ENCODE results near the gene KCP.

KCP gene

DNA sequence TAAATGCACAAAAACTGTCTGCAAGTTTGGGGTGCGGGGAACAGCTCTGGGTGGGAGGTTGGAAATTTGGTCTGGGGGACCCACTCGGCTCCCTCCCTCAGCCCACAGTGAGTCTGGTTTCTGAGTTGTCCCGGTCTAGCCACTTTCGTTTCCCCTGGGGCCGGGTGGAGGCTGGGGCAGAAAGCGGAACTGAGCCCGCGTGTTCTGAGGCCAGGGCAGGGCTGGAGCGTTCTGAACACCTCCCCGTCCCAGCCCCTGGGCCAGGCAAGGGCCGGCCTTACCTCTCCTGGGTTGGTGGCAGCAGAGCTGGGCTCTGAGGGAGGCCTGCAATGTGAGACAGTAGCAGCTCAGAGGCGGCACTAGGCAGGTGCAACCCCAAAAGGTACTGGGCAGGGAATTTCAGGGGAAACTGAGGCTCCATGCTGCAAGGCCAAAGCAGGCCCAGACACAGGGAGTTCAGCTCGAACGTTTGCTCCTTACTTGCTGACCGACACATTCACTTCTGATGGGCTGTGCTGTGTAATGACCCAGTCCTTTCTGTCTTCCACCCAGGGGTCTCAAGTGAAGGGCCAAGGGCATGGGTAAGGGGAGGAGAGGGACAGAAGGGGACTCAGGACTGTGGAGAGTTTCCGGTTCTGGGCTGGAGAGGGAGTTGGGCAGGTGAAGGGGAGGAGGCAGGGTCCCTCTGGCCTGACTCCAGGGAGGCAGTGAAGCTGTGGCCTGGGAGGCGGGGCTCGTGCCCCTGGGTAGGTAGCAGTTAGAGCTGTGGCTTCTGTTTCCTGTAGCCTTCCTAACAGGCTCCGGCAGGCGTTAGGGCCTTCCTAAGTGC is 30.2 kb upstream of the KCP start:
- Mint-ChIP-seq H3K4me1 (peaks cover 16% of the 10 kb centered on the region), H3K27me3 (ENCODE audit: low read depth, poor library complexity) (peaks cover 65% of the 10 kb centered on the region), H3K27ac (no peak overlapping the region), H3K4me3 (no peak overlapping the region), H3K9me3 (no peaks in the 10 kb centered on the region), H3K36me3 (ENCODE audit: low read depth) (no peaks in the 10 kb centered on the region)
- TF ChIP-seq, protein P1, sequence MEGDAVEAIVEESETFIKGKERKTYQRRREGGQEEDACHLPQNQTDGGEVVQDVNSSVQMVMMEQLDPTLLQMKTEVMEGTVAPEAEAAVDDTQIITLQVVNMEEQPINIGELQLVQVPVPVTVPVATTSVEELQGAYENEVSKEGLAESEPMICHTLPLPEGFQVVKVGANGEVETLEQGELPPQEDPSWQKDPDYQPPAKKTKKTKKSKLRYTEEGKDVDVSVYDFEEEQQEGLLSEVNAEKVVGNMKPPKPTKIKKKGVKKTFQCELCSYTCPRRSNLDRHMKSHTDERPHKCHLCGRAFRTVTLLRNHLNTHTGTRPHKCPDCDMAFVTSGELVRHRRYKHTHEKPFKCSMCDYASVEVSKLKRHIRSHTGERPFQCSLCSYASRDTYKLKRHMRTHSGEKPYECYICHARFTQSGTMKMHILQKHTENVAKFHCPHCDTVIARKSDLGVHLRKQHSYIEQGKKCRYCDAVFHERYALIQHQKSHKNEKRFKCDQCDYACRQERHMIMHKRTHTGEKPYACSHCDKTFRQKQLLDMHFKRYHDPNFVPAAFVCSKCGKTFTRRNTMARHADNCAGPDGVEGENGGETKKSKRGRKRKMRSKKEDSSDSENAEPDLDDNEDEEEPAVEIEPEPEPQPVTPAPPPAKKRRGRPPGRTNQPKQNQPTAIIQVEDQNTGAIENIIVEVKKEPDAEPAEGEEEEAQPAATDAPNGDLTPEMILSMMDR (IDR thresholded peaks at IDR 0.05): no peak
- no peak for DNase-seq

DNA sequence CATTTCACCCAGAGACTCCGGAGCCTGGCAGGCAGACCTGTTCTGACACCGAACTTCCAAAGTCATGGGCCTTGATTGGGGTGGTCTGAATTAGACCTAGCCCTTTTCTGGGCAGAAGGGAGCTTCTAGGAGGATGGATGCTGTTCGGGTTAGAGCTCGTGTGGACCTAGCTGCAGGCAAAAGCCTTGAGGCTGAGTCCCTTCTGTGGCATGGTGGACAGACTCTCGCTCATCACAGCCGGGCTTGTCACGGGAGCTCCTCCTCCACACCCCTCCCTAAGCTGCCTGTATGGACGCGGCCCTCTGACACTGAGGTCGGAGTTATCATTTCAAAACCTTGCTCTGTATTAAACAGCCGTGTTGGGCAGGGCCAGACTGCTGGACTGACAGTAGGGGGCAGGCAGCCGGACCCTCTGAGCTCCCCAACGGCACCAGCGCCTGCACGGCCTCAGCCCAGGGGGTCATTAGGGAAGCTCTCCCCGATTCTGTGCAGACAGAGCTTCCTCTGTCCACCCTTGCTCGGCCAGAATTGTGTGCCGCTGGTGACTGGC is 29.4 kb upstream of the KCP start:
- no peak overlapping the region for H3K4me3 Mint-ChIP-seq

DNA sequence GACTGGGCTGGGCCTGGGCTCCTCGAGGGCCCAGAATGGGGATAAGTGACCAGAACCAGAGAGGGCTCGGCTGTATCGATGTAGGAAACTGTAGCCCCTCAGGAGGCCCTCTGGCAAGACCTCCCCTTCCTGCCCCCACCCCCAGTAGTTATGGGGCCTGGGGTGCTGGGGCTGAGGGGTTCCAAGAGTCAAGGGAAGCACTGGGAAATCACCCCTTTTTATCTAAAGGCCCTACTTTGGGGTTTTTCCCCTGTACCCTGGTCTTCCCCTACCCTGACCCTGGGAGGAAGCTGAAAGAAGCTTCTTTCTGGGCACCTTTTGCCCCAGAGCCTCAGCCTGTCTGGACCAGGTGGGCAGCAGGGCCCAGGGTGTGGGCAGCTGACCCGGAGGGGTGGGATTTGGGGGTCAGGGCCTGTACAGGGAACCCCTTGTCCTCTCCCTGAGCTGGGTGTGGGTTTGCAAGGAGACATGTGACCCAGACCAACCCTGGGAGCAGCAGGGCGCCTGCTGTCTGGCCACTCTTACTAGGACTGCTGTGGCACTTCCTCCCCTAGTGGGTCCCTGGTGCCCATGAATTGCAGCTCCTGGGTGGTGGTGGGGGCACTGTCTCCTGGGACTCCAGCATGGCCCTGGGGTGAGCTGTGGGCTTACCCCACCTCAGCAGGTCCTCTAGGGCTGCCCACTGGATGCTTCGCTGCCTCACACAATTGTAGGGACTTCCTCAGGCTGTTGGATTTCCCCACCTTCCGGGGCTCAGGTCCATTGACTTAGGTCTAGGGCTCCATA is 28.8 kb upstream of the KCP start:
- no peak for DNase-seq

More for the DNA sequence above, 29.4 kb upstream of the KCP start:
- Mint-ChIP-seq H3K27ac (no peak overlapping the region), H3K27me3 (ENCODE audit: low read depth, poor library complexity) (peaks cover 70% of the 10 kb centered on the region), H3K4me1 (peaks cover 16% of the 10 kb centered on the region), H3K9me3 (no peaks in the 10 kb centered on the region), H3K36me3 (ENCODE audit: low read depth) (no peaks in the 10 kb centered on the region)
- TF ChIP-seq, protein P1 (IDR thresholded peaks at IDR 0.05): no peak
- no peak for DNase-seq

DNA sequence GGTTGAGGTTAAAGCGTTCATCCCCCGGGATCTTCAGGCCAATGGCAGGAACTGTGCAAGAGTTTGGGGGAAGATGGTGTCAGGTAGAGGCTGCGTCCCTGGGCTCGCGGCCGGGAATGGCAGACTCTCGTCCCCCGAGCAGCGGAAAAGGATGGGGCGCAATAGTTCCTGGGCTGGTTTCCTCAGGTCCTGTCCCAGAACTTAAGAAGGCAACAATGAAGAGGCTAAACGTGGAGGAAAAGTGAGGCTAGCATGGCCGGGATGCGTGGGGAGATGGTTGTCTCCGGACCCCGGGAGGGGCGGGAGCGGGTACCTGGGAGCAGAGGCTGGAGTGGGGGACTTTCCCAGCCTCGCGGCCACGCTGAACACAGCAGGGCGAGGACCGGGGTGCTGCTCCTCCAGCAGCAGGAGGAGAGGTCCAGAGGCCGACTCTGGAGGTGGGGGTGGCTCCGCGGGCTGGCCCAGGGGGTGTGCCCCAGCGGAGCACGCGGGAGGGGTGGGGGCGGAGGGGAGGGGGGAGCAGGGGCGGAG is 28.1 kb upstream of the KCP start:
- no peaks in the 10 kb centered on the region for H3K9me3 Mint-ChIP-seq
- H3K36me3 Mint-ChIP-seq (ENCODE audit: low read depth): no peaks in the 10 kb centered on the region
- H3K27me3 Mint-ChIP-seq (ENCODE audit: low read depth, poor library complexity): peaks cover 78% of the 10 kb centered on the region
- H3K27ac Mint-ChIP-seq: no peak overlapping the region
- peaks cover 16% of the 10 kb centered on the region for H3K4me1 Mint-ChIP-seq
- DNase-seq: no peak
- H3K4me3 Mint-ChIP-seq: peak overlapping the region; percentile 76
- TF ChIP-seq, protein P1 (IDR thresholded peaks at IDR 0.05): no peak

More for the DNA sequence above, 28.8 kb upstream of the KCP start:
- H3K9me3 Mint-ChIP-seq: no peaks in the 10 kb centered on the region
- H3K4me1 Mint-ChIP-seq: peaks cover 16% of the 10 kb centered on the region
- H3K4me3 Mint-ChIP-seq: no peak overlapping the region
- TF ChIP-seq, protein P1 (IDR thresholded peaks at IDR 0.05): no peak
- H3K27ac Mint-ChIP-seq: no peak overlapping the region
- H3K36me3 Mint-ChIP-seq (ENCODE audit: low read depth): no peaks in the 10 kb centered on the region
- peaks cover 76% of the 10 kb centered on the region for H3K27me3 Mint-ChIP-seq (ENCODE audit: low read depth, poor library complexity)

DNA sequence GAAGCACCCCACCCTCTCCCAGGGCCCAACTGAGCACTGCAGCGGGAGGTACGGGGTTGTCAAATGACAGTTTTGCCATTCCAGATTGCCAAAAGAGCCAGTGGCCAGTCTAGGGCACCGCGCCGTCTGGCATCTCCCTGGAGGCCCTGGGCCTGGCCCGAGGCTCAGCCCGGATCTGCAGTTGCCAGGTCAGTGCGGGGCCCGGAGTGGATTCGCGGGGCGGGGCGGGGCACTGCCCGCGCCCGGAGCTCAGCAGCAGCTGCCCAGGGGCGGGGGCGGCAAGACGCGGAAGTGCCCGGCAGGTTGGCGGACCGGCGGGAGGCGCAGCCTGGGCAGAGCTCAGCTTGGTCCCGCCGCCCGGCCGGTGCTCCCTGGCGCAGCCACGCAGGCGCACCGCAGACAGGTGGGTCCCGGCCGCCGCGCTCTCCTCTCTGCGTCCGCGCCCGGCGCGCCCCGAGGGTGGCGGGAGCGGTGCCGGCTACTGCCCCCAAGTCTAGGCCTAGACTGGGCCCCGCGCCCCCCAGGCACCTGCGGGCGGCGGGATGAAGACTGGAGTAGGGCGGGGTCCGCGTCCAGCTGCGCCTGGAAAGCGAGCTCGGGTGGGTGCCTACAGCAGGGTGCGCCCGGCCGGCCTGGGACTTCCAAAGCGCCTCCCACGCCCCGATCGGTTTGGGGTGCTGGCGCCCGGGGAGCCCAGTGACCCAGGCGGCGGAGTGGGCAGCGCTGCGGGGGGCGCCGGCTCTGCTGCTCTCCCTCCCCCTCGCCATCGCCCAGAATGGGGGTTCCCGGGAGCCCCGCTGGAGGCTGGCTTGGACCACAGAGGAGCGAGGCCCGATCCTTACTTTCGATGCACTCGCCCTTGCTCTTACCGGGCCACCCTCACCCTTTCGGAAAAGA is 27.4 kb upstream of the KCP start, which contains the start of gene IRF5:
Gene IRF5 (plus strand): TSS at position 281 of the 897 bp plus-strand sequence. CDS start 4,155 bp downstream, outside the sequence.
- Mint-ChIP-seq H3K27ac (no peak within 1 kb of the TSS), H3K4me1 (peaks cover 21% of the 10 kb centered on the region), H3K4me3 (peak within 1 kb of the TSS; percentile 79)

More for the DNA sequence above, 27.4 kb upstream of the KCP start, which contains the start of gene IRF5:
- H3K27me3 Mint-ChIP-seq (ENCODE audit: low read depth, poor library complexity): peaks cover 84% of the 10 kb centered on the region
- TF ChIP-seq, protein P1 (IDR thresholded peaks at IDR 0.05): no peak
- DNase-seq: peak; percentile 59
- H3K9me3 Mint-ChIP-seq: no peaks in the 10 kb centered on the region
- no peaks in the 10 kb centered on the region for H3K36me3 Mint-ChIP-seq (ENCODE audit: low read depth)
